GM19193 (cell line): ENCODE measurements around the gene SLC4A2.

Source experiments
- POLR2A ChIP-seq: IDR thresholded peaks from 4 replicates; pipeline ENCODE4 v1.6.1; 2011; ENCODE audit not compliant: insufficient read depth, insufficient read length; ENCODE audit errors: extremely low read depth

SLC4A2 gene

GRCh38 chr7:151017370-151017952 lies 41.9 kb upstream of the SLC4A2 start:
- no peak for TF ChIP-seq POLR2A

- no peak for TF ChIP-seq POLR2A
Measured at GRCh38 chr7:151017953-151018420, 41.4 kb upstream of the SLC4A2 start.

GRCh38 chr7:151018421-151019129 lies 40.8 kb upstream of the SLC4A2 start:
- no peak for TF ChIP-seq POLR2A

GRCh38 chr7:151019130-151019447 lies 40.3 kb upstream of the SLC4A2 start:
- TF ChIP-seq POLR2A, result no peak

- no peak for TF ChIP-seq POLR2A
Measured at GRCh38 chr7:151020231-151020630, 39.2 kb upstream of the SLC4A2 start.

- no peak for TF ChIP-seq POLR2A
Measured at GRCh38 chr7:151023232-151023631, 36.2 kb upstream of the SLC4A2 start.

GRCh38 chr7:151024435-151025056 lies 34.8 kb upstream of the SLC4A2 start, which contains the start of gene ATG9B:
Gene ATG9B (minus strand): TSS chr7:151024494. CDS start chr7:151024423, 71 bp downstream.
- no peak for TF ChIP-seq POLR2A

GRCh38 chr7:151025924-151026671 lies 33.3 kb upstream of the SLC4A2 start:
- TF ChIP-seq POLR2A, result no peak

- peak; percentile 72 for TF ChIP-seq POLR2A
Measured at GRCh38 chr7:151028131-151028947, 31.1 kb upstream of the SLC4A2 start, which contains the start of gene ABCB8. Gene ABCB8 (plus strand): TSS chr7:151028450. CDS start chr7:151028516, 66 bp downstream.

GRCh38 chr7:151028948-151029501 lies 30.4 kb upstream of the SLC4A2 start:
- no peak for TF ChIP-seq POLR2A

GRCh38 chr7:151031011-151031410 lies 28.4 kb upstream of the SLC4A2 start:
- TF ChIP-seq POLR2A, result no peak

GRCh38 chr7:151032936-151033863 lies 26.2 kb upstream of the SLC4A2 start:
- TF ChIP-seq POLR2A, result no peak

- no peak for TF ChIP-seq POLR2A
Measured at GRCh38 chr7:151033864-151034249, 25.5 kb upstream of the SLC4A2 start.
